OCI-LY1 (cell line): ENCODE measurements around the gene SEMA5A.

Source experiments
- H2AFZ ChIP-seq: fragments of 200-600 bp; sonication (generic), shearing (Covaris generic); 2 replicates; pipeline ENCODE4 v1.6.0; 2014; ENCODE audit warnings: antibody characterized with exemption, mild to moderate bottlenecking, low read length
- H3F3A ChIP-seq: fragments of 200-600 bp; sonication (generic), shearing (Covaris generic); 2 replicates; pipeline ENCODE4 v1.6.0; 2014; ENCODE audit warnings: mild to moderate bottlenecking, antibody characterized with exemption, low read length, moderate library complexity; ENCODE audit not compliant: insufficient read depth
- H3K27ac ChIP-seq: fragments of 200-600 bp; sonication (generic); 2 replicates; pipeline ENCODE4 v1.5.1; 2014; ENCODE audit warnings: low read length, mixed run types, mild to moderate bottlenecking, low read depth; ENCODE audit not compliant: poor library complexity, severe bottlenecking
- H3K27me3 ChIP-seq: fragments of 200-600 bp; sonication (generic); 2 replicates; pipeline ENCODE4 v1.6.0; 2014; ENCODE audit warnings: antibody characterized with exemption, mild to moderate bottlenecking, low read length, moderate library complexity; ENCODE audit not compliant: insufficient read depth
- H3K36me3 ChIP-seq: fragments of 200-600 bp; sonication (generic); 2 replicates; pipeline ENCODE4 v1.6.1; 2014; ENCODE audit warnings: mild to moderate bottlenecking, antibody characterized with exemption, low read length, moderate library complexity, mixed read lengths; ENCODE audit not compliant: insufficient read depth
- H3K4me1 ChIP-seq: fragments of 200-600 bp; sonication (generic); 2 replicates; pipeline ENCODE4 v1.5.1; 2014; ENCODE audit warnings: mild to moderate bottlenecking, low read length, moderate library complexity; ENCODE audit not compliant: insufficient read depth, severe bottlenecking
- H3K4me2 ChIP-seq: fragments of 200-600 bp; sonication (generic), shearing (Covaris generic); 2 replicates; pipeline ENCODE4 v1.6.1; 2014; ENCODE audit warnings: low read length
- H3K4me3 ChIP-seq: fragments of 200-600 bp; sonication (generic); 2 replicates; pipeline ENCODE4 v1.5.1; 2014; ENCODE audit warnings: low read length, low read depth, mild to moderate bottlenecking, mixed read lengths; ENCODE audit not compliant: poor library complexity, severe bottlenecking
- H3K79me2 ChIP-seq: fragments of 200-600 bp; shearing (Covaris generic); 2 replicates; pipeline ENCODE4 v1.6.1; 2016; ENCODE audit warnings: mixed run types, low read length, mixed read lengths; ENCODE audit not compliant: insufficient read depth
- H3K9ac ChIP-seq: fragments of 200-600 bp; sonication (generic), shearing (Covaris generic); 2 replicates; pipeline ENCODE4 v1.6.1; 2014; ENCODE audit warnings: mild to moderate bottlenecking, low read length, mixed read lengths
- H3K9me2 ChIP-seq: fragments of 200-600 bp; sonication (generic), shearing (Covaris generic); 2 replicates; pipeline ENCODE4 v1.6.1; 2014; ENCODE audit warnings: low read depth, mild to moderate bottlenecking, low read length, mixed read lengths
- H3K9me3 ChIP-seq: fragments of 200-600 bp; shearing (Covaris generic); 2 replicates; pipeline ENCODE4 v1.6.1; 2014; ENCODE audit warnings: low read length, mixed read lengths
- H4K20me1 ChIP-seq: fragments of 200-600 bp; sonication (generic), shearing (Covaris generic); 2 replicates; pipeline ENCODE4 v1.6.0; 2016; ENCODE audit warnings: mild to moderate bottlenecking, low read length; ENCODE audit not compliant: insufficient read depth
- CTCF ChIP-seq: fragments of 200-600 bp; sonication (generic), shearing (Covaris generic); IDR thresholded peaks from 2 replicates; pipeline ENCODE4 v1.5.1; 2017; ENCODE audit warnings: mild to moderate bottlenecking, antibody characterized with exemption, low read length, moderate library complexity, mixed read lengths
- EZH2 ChIP-seq: fragments of 200-600 bp; sonication (generic), shearing (Covaris generic); IDR thresholded peaks from 2 replicates; pipeline ENCODE4 v1.8.0; 2017; ENCODE audit warnings: borderline replicate concordance, mixed run types, mild to moderate bottlenecking, antibody characterized with exemption, low read length, moderate library complexity, mixed read lengths

The SEMA5A gene

GRCh38 chr5:9523090-9523823, 22.6 kb downstream of the SEMA5A start:
- no peaks in the 10 kb centered on the region for H3F3A ChIP-seq
- H4K20me1 ChIP-seq, result no peaks in the 10 kb centered on the region

GRCh38 chr5:9519537-9519936, 26.3 kb downstream of the SEMA5A start:
- H3F3A ChIP-seq, result no peaks in the 10 kb centered on the region
- no peak overlapping the region for H3K27ac ChIP-seq
- no peak overlapping the region for H3K4me3 ChIP-seq
- no peak overlapping the region for H2AFZ ChIP-seq
- no peaks in the 10 kb centered on the region for H3K36me3 ChIP-seq
- H3K9ac ChIP-seq, result no peak overlapping the region
- H3K9me2 ChIP-seq, result no peaks in the 10 kb centered on the region
- H4K20me1 ChIP-seq, result no peaks in the 10 kb centered on the region
- no peaks in the 10 kb centered on the region for H3K27me3 ChIP-seq
- no peaks in the 10 kb centered on the region for H3K4me1 ChIP-seq
- no peaks in the 10 kb centered on the region for H3K9me3 ChIP-seq
- H3K79me2 ChIP-seq, result no peaks in the 10 kb centered on the region
- no peak for TF ChIP-seq EZH2
- no peak for TF ChIP-seq CTCF
- no peak overlapping the region for H3K4me2 ChIP-seq

More at GRCh38 chr5:9523090-9523823, 22.6 kb downstream of the SEMA5A start:
- H3K9ac ChIP-seq, result no peak overlapping the region
- H3K4me3 ChIP-seq, result no peak overlapping the region
- H3K9me3 ChIP-seq, result no peaks in the 10 kb centered on the region
- TF ChIP-seq EZH2, result no peak
- no peak for TF ChIP-seq CTCF
- no peak overlapping the region for H3K4me2 ChIP-seq
- H3K9me2 ChIP-seq, result no peaks in the 10 kb centered on the region
- no peak overlapping the region for H3K27ac ChIP-seq
- no peaks in the 10 kb centered on the region for H3K79me2 ChIP-seq
- no peaks in the 10 kb centered on the region for H3K36me3 ChIP-seq
- no peaks in the 10 kb centered on the region for H3K27me3 ChIP-seq
- H3K4me1 ChIP-seq, result no peaks in the 10 kb centered on the region
- no peak overlapping the region for H2AFZ ChIP-seq

GRCh38 chr5:9516591-9516990, 29.3 kb downstream of the SEMA5A start:
- Histone ChIP-seq H3K79me2 (no peaks in the 10 kb centered on the region), H3K9ac (no peak overlapping the region), H3K36me3 (no peaks in the 10 kb centered on the region), H3K4me3 (no peak overlapping the region), H3K27ac (no peak overlapping the region), H3K9me3 (no peaks in the 10 kb centered on the region), H3K9me2 (no peaks in the 10 kb centered on the region), H3K4me1 (no peaks in the 10 kb centered on the region), H2AFZ (no peak overlapping the region), H4K20me1 (no peaks in the 10 kb centered on the region), H3K27me3 (no peaks in the 10 kb centered on the region), H3F3A (no peaks in the 10 kb centered on the region), H3K4me2 (no peak overlapping the region)
- TF ChIP-seq CTCF (no peak), EZH2 (no peak)
